Testis (tissue), 2 donors: ENCODE results near the gene SP140L.

Experiments used
- POLR2A ChIP-seq: fragments of 450-650 bp; IDR thresholded peaks from one replicate; pipeline ENCODE4 v1.6.1; 2017; ENCODE audit warnings: antibody characterized with exemption, mild to moderate bottlenecking, moderate library complexity
- TF ChIP-seq, protein P1 (sequence below), 3 experiments: fragments of 450-650 bp in 2 of 3; fragments of 200-600 bp in 1 of 3; sonication (generic) in 1 of 3; IDR thresholded peaks; one replicate each; pipeline ENCODE4 v1.5.1; 2016 to 2019; ENCODE audit warnings: antibody characterized with exemption in 3 of 3, mild to moderate bottlenecking in 2 of 3, moderate library complexity in 1 of 3

- no peak for TF ChIP-seq POLR2A
- TF ChIP-seq, protein P1, sequence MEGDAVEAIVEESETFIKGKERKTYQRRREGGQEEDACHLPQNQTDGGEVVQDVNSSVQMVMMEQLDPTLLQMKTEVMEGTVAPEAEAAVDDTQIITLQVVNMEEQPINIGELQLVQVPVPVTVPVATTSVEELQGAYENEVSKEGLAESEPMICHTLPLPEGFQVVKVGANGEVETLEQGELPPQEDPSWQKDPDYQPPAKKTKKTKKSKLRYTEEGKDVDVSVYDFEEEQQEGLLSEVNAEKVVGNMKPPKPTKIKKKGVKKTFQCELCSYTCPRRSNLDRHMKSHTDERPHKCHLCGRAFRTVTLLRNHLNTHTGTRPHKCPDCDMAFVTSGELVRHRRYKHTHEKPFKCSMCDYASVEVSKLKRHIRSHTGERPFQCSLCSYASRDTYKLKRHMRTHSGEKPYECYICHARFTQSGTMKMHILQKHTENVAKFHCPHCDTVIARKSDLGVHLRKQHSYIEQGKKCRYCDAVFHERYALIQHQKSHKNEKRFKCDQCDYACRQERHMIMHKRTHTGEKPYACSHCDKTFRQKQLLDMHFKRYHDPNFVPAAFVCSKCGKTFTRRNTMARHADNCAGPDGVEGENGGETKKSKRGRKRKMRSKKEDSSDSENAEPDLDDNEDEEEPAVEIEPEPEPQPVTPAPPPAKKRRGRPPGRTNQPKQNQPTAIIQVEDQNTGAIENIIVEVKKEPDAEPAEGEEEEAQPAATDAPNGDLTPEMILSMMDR (IDR thresholded peaks at IDR 0.05) = no peak
Observed at GRCh38 chr2:230443541-230443940, 116.5 kb downstream of the SP140L start.
